GM18907 (cell line): Measurements from ENCODE around the gene EBNA1BP2.
"Not testable (repeated sequence)": the region's sequence is repeated elsewhere in the genome, so short reads cannot be mapped to it uniquely, and the experiment has no call there.

ENCODE experiments used
- ATAC-seq: cut with Tn5 transposase; IDR thresholded peaks from one replicate; pipeline ENCODE4 v1.9.1; 2021; ENCODE audit warnings: mild to moderate bottlenecking, moderate library complexity; ENCODE audit not compliant: unreplicated experiment

EBNA1BP2 gene

DNA sequence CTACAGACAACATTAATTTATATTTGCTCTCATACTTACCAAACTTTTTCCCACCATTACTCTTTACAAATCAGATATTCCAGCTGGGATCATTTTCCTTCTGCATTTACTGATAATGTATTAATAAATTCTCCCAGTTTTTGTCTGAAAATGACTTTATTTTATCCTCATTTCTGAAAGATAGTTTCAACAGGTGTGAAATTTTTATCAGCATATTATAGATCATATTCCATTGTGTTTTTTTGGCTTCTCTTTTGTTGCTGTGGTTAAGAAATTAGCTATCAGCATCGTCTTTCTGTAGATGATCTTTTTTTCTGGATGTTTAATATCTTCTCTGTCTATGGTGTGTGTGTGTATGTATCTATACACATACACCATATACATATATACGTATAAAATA is 2.8 kb upstream of the EBNA1BP2 start:
- ATAC-seq: no peak

DNA sequence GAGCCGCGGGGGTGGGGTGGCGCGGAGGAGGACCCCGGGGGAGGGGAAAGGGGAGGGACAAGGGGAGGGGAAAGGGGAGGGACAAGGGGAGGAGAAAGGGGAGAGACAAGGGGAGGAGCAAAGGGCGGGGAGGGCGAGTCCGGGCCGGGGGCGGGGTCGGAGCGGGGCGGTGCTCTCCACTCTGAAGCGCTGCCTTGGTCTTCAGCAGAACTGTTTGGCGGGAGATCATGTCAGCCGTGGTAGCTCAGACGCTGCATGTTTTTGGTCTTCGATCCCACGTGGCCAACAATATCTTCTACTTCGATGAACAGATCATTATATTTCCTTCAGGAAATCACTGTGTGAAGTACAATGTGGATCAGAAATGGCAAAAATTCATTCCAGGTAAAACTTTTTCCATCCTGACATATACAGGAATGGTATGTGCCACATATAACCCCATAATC is 460 bp upstream of the EBNA1BP2 start:
- peak; percentile 36 for ATAC-seq

DNA sequence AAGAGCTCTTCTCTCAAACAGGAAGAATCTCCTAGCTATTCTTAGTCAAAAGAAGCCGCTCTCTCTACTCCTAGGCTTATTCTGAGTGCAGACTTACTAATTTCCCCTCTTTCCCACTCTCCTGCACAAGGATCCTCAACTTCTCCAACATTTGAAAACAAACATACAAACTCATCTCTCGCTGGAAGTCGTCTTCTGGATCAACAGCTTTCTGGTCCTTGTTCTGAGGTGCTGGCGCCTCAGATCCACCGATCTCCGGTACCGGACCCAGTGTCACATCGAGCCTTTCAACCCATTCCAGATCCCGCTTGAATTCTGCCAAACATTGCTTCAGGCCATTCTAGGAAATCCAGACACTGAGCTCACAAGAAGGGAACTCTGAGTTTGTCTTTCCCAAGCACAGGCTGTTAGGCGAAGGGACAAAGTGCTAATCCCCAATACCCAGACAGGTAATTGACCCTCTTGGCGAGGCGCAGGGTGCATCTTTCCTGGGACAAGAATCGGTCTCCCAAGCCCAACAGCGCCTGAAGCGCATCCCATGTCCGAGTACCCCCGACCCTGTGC is 696 bp downstream of the EBNA1BP2 start:
- peak; percentile 6 for ATAC-seq

DNA sequence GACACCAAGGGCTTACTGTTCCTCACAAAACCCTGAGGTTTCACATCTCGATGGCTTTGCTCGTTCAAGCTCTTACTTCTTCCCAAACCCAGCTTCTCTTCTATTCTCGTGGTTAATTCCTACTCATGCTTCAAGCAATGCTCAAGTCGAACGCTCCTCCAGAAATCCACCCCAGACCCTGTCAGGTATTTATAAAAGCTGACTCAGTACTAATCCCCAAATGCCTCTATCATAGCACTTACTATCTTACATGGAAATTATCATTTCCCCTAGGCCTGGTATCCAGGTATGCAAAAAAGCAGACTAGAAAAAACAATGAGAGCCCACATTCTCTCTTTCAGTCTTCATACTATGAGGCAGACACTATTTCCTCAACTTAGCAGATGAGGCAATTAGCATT is 6.3 kb downstream of the EBNA1BP2 start:
- no peak for ATAC-seq

DNA sequence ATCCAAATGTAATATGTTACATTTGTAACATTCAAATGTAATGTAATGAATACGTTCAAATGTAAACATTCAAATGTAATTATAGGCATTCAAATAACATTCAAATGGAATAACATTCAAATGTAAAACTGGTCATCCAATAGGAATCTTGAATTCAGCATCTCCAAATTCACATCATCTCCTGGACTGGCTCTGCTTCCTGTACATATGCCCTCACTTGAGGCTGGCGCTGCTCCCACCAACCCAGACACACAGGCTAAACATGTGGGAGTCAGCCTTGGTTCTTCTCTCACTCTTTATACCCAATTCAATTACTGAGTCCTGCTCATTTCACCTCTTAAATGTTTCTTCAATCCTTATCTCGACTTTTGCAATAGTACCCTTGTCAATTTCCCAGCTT is 6.9 kb downstream of the EBNA1BP2 start:
- no peak for ATAC-seq

DNA sequence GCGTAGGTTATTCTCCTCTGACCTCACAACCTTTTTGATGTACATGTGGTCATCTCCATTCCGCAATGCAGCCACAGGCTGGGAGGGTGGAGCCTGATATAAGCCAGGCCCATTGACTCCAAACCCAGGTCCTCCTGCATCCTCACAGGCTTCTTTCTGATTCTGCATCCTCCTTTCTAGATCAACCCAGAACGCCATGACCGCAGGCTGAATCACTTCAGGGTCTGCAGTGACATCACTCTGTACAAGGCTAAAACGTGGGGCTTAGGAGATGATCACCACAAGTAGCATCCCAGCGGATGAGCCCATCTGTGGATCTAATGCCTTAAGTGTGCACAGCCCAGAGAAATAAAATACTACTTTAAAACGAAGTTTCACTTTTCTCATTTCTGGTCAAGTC is 16.1 kb downstream of the EBNA1BP2 start:
- no peak for ATAC-seq

DNA sequence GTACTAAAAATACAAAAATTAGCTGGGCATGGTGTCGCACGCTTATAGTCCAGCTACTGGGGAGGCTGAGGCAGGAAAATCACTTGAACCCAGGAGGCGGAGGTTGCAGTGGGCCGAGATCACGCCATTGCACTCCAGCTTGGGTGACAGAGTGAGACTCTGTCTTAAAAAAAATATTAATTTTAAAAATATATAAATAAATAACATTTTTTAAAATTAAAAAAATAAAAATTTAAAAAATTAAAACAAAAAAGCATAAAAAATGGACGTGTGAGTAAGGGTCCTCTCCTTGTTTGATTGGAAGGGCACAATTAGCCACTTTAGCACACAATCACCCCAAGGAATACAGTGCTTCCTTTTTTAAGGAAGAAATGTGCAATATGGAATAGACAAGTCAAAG is 18.6 kb downstream of the EBNA1BP2 start:
- ATAC-seq: no peak

DNA sequence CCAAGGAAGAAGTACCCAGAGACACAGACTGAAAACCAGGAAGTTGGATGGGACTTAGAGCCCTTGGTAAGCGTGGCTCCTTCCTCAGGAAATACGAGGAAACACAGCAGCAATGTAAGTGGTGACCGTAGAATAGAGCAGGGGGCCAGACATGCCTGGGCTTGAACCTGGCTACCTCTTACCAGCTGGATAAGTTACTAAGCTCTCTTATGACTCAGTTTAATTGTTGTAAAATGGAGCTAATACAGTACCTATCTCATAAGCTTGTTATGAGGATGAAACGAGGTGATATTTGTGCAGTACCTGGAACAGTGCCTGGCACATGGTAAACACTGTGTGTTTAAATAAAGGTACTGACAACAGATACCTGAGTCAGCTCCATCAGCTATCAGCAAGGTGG is 19.2 kb downstream of the EBNA1BP2 start:
- no peak for ATAC-seq

DNA sequence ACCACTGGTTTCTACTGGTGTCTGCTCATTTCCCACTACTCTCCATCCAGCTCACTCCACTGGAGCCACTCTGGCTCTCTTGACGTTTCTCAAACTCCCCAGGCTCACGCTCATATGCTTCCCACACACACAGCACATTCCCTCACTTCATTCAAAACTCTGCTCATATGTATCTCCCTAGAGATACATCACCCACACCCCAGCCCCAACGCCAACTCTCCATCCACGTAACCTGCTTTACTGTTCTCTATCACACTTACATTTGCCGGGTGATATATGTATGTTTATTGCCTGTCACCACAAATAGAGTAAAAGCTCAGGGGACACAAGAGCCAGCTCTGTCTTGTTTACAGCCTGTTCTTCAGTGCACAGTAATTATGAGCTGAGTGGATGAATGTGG is 22.2 kb downstream of the EBNA1BP2 start:
- ATAC-seq: no peak

DNA sequence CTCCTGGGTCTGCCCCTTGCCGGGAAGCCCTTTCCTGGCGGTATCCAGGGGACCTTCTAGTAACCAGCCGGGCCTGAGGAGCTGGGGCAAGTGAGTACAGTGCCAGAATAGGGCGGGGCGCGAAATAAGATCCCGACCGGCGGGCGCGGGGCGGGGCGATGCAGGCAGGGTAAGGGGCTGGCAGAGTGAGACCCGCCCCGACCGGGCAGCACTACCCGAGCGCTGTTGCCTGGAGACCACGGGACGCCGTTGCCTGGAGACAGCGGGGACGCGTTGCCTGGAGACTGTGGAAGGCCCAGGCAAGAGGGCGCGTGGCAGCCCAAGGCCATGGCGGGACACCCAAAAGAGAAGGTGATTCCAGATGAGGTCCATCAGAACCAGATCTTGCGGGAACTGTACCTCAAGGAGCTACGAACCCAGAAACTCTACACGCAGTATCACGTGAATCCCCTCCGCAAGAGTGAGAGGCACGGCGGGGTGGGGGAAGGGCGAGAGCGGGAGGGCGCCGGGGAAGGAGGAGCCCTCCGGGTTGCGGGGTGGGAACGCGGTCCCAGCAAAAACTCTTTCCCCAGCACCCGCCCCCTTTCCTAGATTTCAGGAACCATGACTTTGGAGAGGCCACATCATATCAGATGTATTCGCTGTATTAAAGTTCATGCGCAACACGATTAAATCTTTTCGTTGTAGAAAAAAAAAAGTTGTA is 24.3 kb downstream of the EBNA1BP2 start:
- ATAC-seq: no peak

DNA sequence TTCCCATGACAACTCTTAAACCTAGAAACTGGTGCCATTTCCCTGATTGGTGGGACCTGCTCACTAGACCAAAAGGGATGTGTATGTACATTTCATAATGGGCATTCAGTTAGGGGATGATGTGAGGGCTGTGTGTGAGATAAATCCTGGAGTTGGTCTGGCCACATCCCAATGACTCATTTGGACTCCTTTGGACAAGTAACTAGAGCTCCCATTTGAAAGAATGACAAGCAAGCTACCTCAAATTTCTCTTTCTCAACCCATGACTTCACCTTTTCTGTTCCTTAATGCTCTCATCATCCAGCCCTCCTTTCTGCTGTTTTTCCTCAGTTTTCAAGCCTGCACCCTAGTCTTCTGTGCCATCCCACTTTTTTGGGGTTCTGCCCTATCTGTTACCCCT is 27.9 kb downstream of the EBNA1BP2 start:
- ATAC-seq: no peak

DNA sequence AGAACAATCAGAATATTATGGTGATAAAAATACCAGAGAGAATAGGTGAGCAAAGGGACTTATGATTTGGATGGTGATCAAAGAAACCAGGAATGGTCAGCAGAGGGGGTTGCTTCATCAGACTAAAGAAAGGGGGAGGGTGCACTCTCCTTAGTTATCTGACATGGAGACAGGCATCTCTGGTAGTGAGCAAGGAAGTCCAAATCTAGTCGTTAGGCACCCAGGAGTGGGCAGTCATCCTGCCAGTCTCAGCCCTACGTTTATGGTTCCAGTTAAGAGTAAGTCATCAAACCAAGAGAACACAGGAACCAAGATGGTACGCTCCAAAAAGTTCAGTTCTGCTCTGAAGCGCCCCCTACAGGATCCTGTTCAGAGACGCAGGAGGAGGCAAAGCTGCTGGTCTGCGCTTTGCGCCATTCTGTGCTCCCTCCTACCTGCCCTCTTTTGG is 28.6 kb downstream of the EBNA1BP2 start:
- no peak for ATAC-seq

DNA sequence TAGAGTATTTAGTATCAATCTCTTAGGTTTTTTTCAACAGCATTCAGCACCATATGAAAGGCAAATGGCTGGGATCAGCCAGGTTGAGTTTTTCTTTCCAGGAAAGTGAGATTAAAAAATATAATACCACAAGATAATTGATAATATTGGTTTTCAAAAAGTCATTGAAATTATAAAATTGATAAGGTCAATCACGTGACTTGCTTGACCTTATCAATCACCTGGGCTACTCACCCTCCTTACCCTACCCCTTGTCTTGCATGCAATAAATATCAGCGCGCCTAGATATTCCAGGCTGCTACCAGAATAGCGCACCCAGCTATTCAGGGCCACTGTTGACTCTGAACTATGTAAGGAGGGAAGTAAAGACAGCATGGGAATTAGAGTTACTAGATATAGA is 31.5 kb downstream of the EBNA1BP2 start:
- no peak for ATAC-seq

DNA sequence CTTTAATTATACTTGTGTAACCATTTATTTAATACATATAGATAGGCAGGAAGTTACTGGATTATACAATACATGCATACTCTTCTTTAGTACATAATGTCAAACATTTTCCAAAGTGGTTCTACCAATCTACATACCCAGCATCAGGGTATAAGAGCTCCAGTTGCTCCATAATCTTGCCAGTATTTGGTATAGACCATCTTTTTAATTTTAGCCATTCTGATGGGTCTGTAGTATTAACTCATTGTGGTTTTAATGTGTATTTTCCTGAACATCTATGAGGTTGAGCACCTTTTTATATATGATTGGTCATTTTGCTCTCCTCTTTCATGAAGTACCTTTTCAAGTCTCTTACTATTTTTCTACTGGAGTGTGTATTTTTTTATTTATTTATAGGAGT is 32.1 kb downstream of the EBNA1BP2 start:
- no peak for ATAC-seq

DNA sequence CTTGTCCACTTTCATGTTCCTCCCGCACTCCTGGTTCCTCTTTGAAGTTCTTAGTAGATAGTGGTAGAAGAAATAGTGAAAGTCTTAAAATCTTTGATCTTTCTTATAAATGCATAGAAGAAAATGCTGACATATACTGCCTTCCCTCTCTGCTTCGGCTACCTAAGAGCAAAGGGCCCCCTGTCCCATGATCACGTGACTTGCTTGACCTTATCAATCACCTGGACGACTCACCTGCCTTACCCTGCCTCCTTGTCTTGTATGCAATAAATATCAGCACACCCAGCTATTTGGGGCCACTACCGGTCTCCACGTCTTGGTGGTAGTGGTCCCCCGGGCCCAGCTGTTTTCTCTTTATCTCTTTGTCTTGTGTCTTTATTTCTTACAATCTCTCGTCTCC is 32.8 kb downstream of the EBNA1BP2 start:
- not testable (repeated sequence) for ATAC-seq

DNA sequence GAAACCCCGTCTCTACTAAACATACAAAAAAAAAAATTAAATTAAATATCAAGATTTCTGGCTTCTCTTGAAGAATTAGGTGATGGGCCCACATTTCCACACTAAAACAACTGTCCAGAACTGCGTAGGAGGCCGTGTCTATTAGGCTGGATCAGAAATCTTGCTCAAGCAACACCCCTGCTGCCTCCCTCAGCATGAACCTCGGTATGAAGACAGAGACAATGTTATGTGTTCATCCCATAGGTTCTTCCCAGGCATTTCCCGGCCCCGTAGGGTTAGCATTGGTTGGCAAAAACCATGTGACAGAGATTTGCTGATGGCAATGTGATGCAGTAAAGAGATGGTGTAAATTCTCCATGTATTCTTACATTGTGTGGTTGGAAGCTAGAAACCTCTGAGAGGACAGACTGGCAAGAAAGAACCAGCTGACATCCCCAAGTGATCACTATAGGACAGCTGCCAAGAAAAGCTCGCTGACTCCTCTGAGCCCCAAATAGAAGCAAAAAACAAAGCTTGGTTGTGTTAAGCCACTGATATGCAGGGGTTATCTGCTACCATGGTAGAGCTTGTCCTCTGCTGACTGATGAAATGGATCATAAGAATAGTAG is 34.5 kb downstream of the EBNA1BP2 start:
- ATAC-seq: no peak

DNA sequence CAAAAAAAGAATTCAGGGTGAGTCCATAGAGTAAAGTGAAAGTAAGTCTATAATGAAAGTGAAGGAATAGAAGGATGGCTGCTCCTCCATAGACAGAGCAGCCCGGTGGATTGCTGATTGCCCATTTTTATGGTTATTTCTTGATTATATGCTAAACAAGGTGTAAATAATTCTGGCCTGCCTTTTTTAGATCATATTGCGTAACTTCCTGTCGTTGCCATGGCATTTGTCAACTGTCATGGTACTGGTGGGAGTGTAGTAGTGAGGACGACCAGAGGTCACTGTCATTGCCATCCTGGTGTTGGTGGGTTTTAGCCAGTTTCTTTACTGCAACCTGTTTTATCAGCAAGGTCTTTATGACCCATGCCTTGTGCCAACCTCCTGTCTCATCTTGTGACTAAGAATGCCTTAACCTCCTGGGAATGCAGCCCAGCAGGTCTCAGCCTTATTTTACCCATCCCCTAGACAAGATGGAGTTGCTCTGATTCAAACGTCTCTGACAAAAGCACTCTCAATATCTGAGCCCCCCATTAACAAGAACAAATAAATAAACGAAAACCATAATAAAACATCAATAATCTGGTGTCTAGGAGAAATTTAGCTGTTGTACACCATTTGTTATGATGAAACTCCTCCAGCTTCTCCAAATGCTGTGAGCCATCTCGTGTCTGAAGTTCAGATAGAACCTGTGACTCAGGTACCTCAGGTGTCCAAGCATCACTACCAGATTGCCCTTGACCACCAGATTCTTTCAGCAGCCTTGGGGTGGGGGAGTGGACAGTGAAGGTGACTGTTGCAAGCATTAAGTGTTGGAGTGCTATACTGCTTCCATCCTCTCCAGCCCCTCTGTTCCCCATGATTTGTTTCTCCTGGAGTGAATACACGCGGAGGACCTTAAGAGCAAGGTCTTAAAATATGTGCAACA is 36.0 kb downstream of the EBNA1BP2 start:
- ATAC-seq: no peak

DNA sequence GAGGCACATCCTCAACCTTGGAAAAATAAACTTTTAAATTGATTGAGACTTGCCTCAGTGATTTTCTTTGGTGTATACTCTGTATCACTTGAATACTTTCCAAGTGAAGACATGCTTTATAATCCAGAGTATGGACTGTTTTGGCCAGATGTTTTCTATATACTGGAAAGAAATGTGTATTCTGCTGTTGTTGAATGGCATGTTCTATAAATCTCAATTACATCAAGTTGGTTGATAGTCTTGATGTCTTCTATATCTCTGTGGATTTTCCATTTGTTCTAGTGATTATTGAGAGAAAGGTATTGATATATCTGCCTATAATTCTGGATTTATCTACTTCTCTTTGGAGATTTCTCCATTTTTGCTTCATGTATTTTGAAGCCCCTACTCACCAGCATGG is 37.5 kb downstream of the EBNA1BP2 start:
- ATAC-seq: no peak

DNA sequence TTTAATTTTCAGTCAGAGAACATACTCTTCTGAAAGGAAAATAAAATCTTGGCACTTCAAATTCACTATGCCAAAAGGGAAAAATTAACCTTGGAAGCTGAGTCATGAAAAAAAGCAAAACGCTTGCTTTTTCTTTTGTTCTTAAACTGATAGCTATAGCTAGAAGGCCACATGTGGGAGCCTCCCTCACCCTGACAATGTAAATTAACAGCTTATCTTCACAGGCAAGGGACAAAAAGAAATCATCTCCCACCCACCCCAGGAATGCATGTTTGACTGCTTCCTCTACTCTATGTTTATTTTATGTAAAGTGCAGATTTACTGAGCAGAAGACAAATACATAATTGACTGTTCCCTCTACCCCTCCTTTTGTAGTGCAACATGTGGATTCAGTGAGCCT is 38.0 kb downstream of the EBNA1BP2 start:
- ATAC-seq: no peak

DNA sequence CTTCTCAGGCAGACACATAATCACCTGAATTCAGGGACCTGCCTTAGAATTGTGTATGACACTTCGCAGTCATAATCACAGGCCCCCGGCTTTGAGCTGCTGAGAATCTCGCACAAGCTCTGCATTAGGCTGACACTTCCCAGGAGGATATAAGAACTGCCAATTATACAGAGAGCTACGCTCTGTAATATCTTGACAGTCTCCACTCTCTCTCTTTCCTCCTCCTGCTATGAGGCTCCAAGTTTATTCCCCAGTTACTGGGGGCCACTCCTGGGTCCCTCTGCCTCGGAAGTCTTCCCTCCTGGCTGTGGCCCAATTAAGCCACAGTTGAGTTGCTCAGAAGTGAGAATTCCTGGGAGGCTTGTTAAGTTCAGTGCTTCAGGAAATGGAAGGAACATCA is 42.7 kb downstream of the EBNA1BP2 start:
- ATAC-seq: no peak

DNA sequence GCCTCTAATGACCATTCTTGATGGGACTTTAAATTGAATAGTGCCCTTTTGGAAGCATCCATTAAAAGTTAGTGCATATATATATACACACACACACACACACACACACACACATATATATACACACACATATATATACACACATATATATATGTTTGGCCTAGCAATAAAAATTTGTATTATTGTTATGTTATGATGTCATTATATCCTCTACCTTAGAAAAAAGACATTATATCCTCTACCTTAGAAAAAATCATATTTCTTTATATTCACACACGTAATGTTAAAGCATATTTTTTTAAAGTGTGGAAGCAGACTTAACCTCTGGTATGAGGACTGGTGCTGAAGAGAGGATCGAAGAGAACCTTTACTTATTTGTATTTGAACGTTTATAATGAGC is 43.3 kb downstream of the EBNA1BP2 start:
- no peak for ATAC-seq
